Measurements from ENCODE around the gene ST8SIA1.

- TF ChIP-seq, protein P1, sequence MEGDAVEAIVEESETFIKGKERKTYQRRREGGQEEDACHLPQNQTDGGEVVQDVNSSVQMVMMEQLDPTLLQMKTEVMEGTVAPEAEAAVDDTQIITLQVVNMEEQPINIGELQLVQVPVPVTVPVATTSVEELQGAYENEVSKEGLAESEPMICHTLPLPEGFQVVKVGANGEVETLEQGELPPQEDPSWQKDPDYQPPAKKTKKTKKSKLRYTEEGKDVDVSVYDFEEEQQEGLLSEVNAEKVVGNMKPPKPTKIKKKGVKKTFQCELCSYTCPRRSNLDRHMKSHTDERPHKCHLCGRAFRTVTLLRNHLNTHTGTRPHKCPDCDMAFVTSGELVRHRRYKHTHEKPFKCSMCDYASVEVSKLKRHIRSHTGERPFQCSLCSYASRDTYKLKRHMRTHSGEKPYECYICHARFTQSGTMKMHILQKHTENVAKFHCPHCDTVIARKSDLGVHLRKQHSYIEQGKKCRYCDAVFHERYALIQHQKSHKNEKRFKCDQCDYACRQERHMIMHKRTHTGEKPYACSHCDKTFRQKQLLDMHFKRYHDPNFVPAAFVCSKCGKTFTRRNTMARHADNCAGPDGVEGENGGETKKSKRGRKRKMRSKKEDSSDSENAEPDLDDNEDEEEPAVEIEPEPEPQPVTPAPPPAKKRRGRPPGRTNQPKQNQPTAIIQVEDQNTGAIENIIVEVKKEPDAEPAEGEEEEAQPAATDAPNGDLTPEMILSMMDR (IDR thresholded peaks at IDR 0.05; ENCODE audit: insufficient read depth, low read length, poor library complexity, severe bottlenecking): no peak
- TF ChIP-seq EZH2phosphoT487 (conservative IDR thresholded peaks at IDR 0.05; ENCODE audit: low read length): no peak
Observed at GRCh38 chr12:22215467-22216253, 118.8 kb downstream of the ST8SIA1 start.

All from SU-DHL-6 (cell line).